H1 (cell line): ENCODE measurements around the gene BRAT1.

Experiments
- POLR2A ChIP-seq, 2 experiments: IDR thresholded peaks; 1 replicate in 1 of 2; 2 replicates in 1 of 2; pipeline ENCODE4 v1.6.1; 2011; ENCODE audit warnings: low read depth in 2 of 2, low read length in 2 of 2, mild to moderate bottlenecking in 2 of 2; ENCODE audit errors: control extremely low read depth in 1 of 2
- USF2 ChIP-seq: IDR thresholded peaks from 2 replicates; pipeline ENCODE4 v1.6.1; 2011; ENCODE audit warnings: low read length, improper control_type of control experiment

DNA sequence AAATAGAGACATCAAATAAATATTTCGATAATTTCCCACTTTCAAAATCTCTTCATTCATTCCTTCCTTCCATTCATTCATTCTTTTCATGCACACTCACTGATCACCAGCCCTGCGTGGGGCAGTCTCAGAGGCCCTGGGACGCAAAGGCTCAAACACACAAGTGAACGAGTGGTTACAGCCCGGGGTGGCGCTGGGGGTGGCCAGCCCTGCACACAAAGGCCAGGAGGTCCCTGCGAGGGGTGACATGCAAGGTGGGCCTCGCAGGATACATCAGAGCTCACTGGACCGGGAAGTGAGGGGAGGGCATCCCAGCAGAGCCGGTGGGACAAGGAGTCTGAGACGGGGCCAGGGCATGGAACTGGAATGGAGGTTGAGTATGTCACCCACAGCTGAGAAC, 46.6 kb upstream of the BRAT1 start:
- TF ChIP-seq POLR2A (IDR thresholded peaks at IDR 0.05; ENCODE audit: control extremely low read depth in 1 of 2, low read depth in 2 of 2, low read length in 2 of 2) (no peak), USF2 (no peak)
